SK-N-SH treated with all-trans-retinoic acid at 6 μM for 48 hours (cell line): ENCODE measurements around the gene UTP18.

Experiments
- ARNTL ChIP-seq: fragments of 450-650 bp; formaldehyde crosslinking; IDR thresholded peaks from 2 replicates; pipeline ENCODE4 v1.5.0; 2020; ENCODE audit warnings: low read depth, mild to moderate bottlenecking, moderate library complexity, borderline replicate concordance
- ISL1 ChIP-seq: fragments of 250-450 bp; sonication (Bioruptor Pico); IDR thresholded peaks from 2 replicates; pipeline ENCODE4 v2.1.2; 2022; ENCODE audit warnings: mild to moderate bottlenecking, moderate library complexity
- PATZ1 ChIP-seq: fragments of 250-450 bp; sonication (Bioruptor Pico); IDR thresholded peaks from 2 replicates; pipeline ENCODE4 v1.8.0; 2020; ENCODE audit warnings: mild to moderate bottlenecking, moderate library complexity, borderline replicate concordance
- RARB ChIP-seq: fragments of 250-450 bp; sonication (Bioruptor Pico); IDR thresholded peaks from 2 replicates; pipeline ENCODE4 v1.8.0; 2021; ENCODE audit warnings: mild to moderate bottlenecking, moderate library complexity
- SNAI2 ChIP-seq: fragments of 250-450 bp; sonication (Bioruptor Pico); IDR thresholded peaks from 2 replicates; pipeline ENCODE4 v1.5.0; 2020; ENCODE audit warnings: mild to moderate bottlenecking, moderate library complexity
- TCF4 ChIP-seq: fragments of 250-450 bp; sonication (Bioruptor Pico); IDR thresholded peaks from 2 replicates; pipeline ENCODE4 v1.8.0; 2021; ENCODE audit warnings: mild to moderate bottlenecking, moderate library complexity, borderline replicate concordance
- TSHZ2 ChIP-seq: fragments of 250-450 bp; sonication (Bioruptor Pico); IDR thresholded peaks from 2 replicates; pipeline ENCODE4 v1.5.0; 2020; ENCODE audit warnings: mild to moderate bottlenecking, moderate library complexity
- ZC3H10 ChIP-seq: fragments of 250-450 bp; sonication (Bioruptor Pico); IDR thresholded peaks from 2 replicates; pipeline ENCODE4 v1.5.1; 2021; ENCODE audit warnings: mild to moderate bottlenecking, moderate library complexity
- ZFP30 ChIP-seq: fragments of 450-650 bp; formaldehyde crosslinking; IDR thresholded peaks from 2 replicates; pipeline ENCODE4 v1.5.0; 2022; ENCODE audit warnings: mild to moderate bottlenecking, moderate library complexity
- ZNF565 ChIP-seq: fragments of 450-650 bp; formaldehyde crosslinking; conservative IDR thresholded peaks from 2 replicates; pipeline ENCODE4 v1.5.0; 2020; ENCODE audit warnings: low read depth, mild to moderate bottlenecking, moderate library complexity
- ZNF8 ChIP-seq: fragments of 450-650 bp; formaldehyde crosslinking; IDR thresholded peaks from 2 replicates; pipeline ENCODE4 v1.5.0; 2020; ENCODE audit warnings: mild to moderate bottlenecking, moderate library complexity
- TF ChIP-seq, protein P1 (sequence below): fragments of 250-450 bp; sonication (Bioruptor Pico); IDR thresholded peaks from 2 replicates; pipeline ENCODE4 v1.5.1; 2020; ENCODE audit warnings: low read depth, mild to moderate bottlenecking, moderate library complexity

GRCh38 chr17:51305182-51305581, 44.8 kb downstream of the UTP18 start:
- TF ChIP-seq ZFP30 (CRISPR knock-in tag) (no peak), SNAI2 (CRISPR knock-in tag) (no peak), PATZ1 (no peak), ARNTL (CRISPR knock-in tag) (no peak), ZC3H10 (CRISPR knock-in tag) (no peak), TSHZ2 (CRISPR knock-in tag) (no peak), ISL1 (CRISPR knock-in tag) (no peak), ZNF565 (no peak), RARB (no peak), ZNF8 (CRISPR knock-in tag) (no peak), TCF4 (no peak)
- TF ChIP-seq, protein P1, sequence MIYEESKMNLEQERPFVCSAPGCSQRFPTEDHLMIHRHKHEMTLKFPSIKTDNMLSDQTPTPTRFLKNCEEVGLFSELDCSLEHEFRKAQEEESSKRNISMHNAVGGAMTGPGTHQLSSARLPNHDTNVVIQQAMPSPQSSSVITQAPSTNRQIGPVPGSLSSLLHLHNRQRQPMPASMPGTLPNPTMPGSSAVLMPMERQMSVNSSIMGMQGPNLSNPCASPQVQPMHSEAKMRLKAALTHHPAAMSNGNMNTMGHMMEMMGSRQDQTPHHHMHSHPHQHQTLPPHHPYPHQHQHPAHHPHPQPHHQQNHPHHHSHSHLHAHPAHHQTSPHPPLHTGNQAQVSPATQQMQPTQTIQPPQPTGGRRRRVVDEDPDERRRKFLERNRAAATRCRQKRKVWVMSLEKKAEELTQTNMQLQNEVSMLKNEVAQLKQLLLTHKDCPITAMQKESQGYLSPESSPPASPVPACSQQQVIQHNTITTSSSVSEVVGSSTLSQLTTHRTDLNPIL = no peak
